Adrenal gland (tissue), 5 donors: ENCODE measurements around the gene MYT1.
A peak's percentile ranks its signal among the peaks of the same experiment; 100 is the strongest.

Source experiments
- POLR2A ChIP-seq, 2 donors: fragments of 450-650 bp; IDR thresholded peaks; one replicate each; pipeline ENCODE4 v1.6.1; 2017; ENCODE audit warnings: antibody characterized with exemption in 2 of 2, mild to moderate bottlenecking in 2 of 2, moderate library complexity in 1 of 2
- TF ChIP-seq, protein P1 (sequence below), 6 experiments: fragments of 450-650 bp in 4 of 6; fragments of 200-600 bp in 2 of 6; sonication (generic) in 1 of 6; IDR thresholded peaks; 1 replicate in 5 of 6; 2 replicates in 1 of 6; pipeline versions ENCODE4 v1.5.1 to v1.8.0; 2016 to 2021; ENCODE audit warnings: antibody characterized with exemption in 6 of 6, mild to moderate bottlenecking in 2 of 6, moderate library complexity in 1 of 6
- donor health status: DM: no; HTN: no; CAD: no.

DNA sequence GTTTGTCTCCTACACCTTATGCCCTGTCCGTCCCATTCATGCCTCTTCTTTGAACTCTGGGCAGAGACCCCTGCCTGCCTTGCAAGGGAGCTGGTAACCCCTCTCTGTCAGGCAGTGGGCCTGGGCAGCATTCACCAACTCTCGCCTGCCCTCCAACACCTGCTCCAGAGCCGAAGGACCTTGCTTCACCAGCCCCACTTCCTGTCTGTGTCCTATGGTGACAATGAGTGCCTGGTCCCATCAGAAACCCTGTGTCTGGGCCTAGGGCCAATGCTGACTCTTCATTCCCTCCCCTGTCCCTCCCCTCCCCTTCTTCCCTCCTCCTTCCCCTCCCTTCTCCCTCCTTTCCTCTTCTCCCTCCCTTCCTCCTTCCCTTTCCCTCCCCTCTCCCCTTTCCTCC, 68.5 kb downstream of the MYT1 start:
- TF ChIP-seq, protein P1, sequence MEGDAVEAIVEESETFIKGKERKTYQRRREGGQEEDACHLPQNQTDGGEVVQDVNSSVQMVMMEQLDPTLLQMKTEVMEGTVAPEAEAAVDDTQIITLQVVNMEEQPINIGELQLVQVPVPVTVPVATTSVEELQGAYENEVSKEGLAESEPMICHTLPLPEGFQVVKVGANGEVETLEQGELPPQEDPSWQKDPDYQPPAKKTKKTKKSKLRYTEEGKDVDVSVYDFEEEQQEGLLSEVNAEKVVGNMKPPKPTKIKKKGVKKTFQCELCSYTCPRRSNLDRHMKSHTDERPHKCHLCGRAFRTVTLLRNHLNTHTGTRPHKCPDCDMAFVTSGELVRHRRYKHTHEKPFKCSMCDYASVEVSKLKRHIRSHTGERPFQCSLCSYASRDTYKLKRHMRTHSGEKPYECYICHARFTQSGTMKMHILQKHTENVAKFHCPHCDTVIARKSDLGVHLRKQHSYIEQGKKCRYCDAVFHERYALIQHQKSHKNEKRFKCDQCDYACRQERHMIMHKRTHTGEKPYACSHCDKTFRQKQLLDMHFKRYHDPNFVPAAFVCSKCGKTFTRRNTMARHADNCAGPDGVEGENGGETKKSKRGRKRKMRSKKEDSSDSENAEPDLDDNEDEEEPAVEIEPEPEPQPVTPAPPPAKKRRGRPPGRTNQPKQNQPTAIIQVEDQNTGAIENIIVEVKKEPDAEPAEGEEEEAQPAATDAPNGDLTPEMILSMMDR (IDR thresholded peaks at IDR 0.05): no peak
- peak in 1 of 2 donors; percentile 25 for TF ChIP-seq POLR2A (IDR thresholded peaks at IDR 0.05)
